ENCODE measurements around the gene DLGAP5.
A peak's percentile ranks its signal among the peaks of the same experiment; 100 is the strongest.

DLGAP5 gene

DNA sequence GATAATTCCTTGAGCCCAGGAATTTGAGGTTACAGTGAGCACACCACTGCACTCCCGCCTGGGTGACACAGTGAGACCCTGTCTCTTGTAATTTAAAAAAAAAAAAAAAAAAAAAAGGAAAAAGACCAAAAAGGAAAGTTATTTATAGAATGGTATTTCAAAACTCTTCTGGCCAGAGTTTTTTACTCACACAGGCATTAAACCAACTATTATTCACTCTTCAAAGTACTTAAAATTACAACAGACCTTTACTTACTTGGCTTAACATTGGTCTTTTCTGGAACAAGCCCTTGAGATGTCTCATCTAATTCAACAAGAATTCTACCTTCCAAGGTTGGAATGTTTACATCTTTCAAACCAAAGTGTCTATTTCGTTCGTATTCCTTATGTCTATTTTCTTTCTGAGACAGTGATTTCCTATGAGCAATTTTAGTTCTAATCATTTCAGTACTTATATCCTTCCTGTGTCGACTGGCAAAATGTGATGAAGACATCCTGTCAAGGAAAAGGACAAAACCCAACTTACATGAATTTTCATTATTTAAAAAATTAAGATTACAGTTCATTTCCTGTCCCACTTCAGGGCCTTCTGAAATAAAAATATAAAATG is 2.6 kb downstream of the DLGAP5 start:
- DNase-seq (ENCODE audit: low spot score), result no peak

DNA sequence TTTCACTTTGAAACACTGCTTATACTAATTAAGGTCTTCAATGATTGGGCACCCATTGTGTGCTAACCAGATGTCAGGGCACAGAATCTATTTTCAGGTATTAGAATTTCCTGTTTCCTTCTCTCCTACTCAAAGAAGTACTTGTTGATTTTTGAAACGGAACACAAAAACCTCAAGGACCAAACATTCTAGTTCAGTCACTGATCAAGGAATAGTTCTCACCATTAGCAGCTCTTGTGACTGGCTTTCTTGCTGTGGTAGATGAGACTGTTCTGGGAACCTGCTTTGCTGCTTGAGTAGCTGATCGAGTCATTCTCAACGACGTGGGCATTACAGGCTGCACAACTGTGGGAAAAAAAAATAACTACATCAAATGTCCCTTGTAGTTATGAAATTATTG is 11.0 kb downstream of the DLGAP5 start:
- DNase-seq (ENCODE audit: low spot score), result no peak

DNA sequence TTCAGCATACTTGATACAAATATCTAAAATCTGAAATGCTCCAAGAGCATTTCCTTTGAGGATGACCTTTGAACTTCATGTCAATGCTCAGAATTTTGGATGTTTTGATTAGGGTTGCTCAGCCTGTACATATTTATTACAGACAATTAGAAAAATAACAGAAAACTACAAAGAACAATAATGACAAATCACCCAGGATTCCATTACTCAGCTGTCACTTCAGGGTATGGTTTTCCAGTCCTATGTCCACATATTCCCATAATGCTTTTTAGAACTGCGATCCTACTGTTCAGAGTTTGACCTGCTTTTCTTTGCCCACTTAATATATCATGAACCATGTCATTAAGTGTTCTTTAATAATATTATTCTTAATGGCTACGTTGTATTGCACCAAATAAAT is 11.4 kb downstream of the DLGAP5 start:
- DNase-seq (ENCODE audit: low spot score), result no peak

GRCh38 chr14:55170526-55170925 is 20.9 kb downstream of the DLGAP5 start:
- no peak for DNase-seq (ENCODE audit: low spot score)

GRCh38 chr14:55160989-55161388 is 30.4 kb downstream of the DLGAP5 start:
- peak; percentile 60 for DNase-seq (ENCODE audit: low spot score)

- DNase-seq (ENCODE audit: low spot score), result no peak
These were observed 33.0 kb downstream of the DLGAP5 start for GRCh38 chr14:55158412-55158811.

- DNase-seq (ENCODE audit: low spot score), result no peak
These were observed 34.3 kb downstream of the DLGAP5 start for GRCh38 chr14:55157080-55157479.

DNA sequence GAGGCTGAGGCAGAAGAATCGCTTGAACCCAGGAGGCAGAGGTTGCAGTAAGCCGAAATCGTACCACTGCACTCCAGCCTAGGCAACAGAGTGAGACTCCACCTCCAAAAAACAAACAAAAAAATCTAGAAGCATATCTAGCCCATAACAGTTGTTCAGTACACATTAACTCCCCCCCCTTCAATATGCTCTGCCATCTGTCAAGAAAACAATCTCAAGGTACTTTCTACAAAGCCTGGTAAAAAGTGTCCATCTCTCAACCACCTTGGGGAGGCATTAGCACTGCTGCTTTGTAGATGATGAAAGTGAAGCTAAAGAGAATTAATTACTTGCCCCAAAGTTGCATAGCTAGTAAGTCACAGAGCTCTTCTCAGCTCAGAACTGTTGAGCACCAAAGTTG is 37.4 kb downstream of the DLGAP5 start:
- DNase-seq (ENCODE audit: low spot score), result no peak

DNA sequence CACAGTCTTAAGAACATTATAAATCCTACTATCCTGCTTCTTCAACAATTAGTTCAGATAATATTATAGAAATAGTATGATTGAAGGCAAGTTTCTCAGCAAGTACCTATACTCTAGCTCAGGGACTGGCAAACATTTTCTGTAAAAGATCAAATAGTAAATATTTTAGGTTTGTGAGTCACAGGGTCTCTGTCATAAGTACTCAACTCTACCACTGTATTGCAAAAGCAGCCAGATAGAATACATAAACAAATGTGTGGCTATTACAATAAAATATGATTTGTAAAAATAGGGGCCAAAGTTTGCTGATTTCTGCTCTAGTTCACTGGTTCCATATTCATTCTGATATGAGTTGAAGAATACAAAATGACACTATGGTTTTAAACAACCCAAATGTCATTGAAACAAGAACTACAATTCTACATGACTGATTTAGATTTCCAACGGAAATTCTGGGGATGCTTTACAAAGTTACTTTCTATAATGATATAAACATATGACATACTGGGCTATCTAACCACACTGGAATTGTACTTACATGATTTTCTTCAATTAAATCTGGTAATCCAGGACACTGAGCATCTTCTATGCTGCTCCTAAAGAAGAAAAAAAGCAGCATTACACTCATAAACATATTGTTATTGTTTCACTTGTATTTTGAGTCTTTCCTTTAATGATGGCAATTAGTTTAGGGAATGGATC is 39.2 kb downstream of the DLGAP5 start:
- no peak for DNase-seq (ENCODE audit: low spot score)

GRCh38 chr14:55151601-55152000 is 39.8 kb downstream of the DLGAP5 start:
- no peak for DNase-seq (ENCODE audit: low spot score)

- no peak for DNase-seq (ENCODE audit: low spot score)
These were observed 45.0 kb downstream of the DLGAP5 start for GRCh38 chr14:55146425-55146824.

DNA sequence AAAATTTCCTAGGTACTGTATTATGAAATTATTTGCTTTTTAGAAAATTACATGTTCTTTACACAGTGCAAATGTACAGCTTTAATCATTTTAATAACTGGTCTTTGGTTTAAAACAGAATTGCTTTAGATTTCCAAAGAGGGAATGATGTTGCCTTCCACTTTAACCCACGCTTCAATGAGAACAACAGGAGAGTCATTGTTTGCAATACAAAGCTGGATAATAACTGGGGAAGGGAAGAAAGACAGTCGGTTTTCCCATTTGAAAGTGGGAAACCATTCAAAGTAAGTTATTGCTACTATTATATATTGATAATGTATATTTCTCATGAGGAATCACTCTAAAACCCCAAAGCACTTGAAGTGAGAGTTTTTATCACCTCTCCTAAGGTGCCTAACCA is 48.9 kb downstream of the DLGAP5 start:
- no peak for DNase-seq (ENCODE audit: low spot score)

GRCh38 chr14:55141825-55142224 is 49.6 kb downstream of the DLGAP5 start:
- no peak for DNase-seq (ENCODE audit: low spot score)

- DNase-seq (ENCODE audit: low spot score), result no peak
These were observed 51.5 kb downstream of the DLGAP5 start for GRCh38 chr14:55139696-55140509.

GRCh38 chr14:55139141-55139540 is 52.2 kb downstream of the DLGAP5 start:
- DNase-seq (ENCODE audit: low spot score), result no peak

- DNase-seq (ENCODE audit: low spot score), result no peak
These were observed 53.3 kb downstream of the DLGAP5 start for GRCh38 chr14:55138091-55138490.

GRCh38 chr14:55136885-55137786 is 54.2 kb downstream of the DLGAP5 start:
- no peak for DNase-seq (ENCODE audit: low spot score)

DNA sequence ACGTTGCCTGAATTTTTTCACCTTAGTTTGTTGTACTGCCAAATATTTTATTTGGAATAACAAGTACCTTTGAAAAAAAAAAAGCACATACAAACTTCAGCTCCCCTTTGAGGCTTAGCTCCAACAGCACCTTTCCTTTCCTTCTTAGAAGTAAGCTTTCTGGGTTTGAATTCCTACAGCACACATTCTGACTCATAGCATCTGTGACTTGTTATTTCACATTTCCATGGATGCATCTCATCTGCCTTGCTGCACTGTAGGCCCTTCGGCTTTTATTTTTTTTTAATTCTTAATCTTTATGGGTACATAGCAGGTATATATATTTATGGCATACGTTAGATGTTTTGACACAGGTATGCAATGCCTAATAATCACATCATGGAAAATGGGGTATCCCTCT is 55.1 kb downstream of the DLGAP5 start:
- no peak for DNase-seq (ENCODE audit: low spot score)

- DNase-seq (ENCODE audit: low spot score), result no peak
These were observed 58.0 kb downstream of the DLGAP5 start for GRCh38 chr14:55133416-55133815.

GRCh38 chr14:55131370-55132137 is 59.8 kb downstream of the DLGAP5 start:
- DNase-seq (ENCODE audit: low spot score), result no peak

GRCh38 chr14:55130196-55130550 is 61.2 kb downstream of the DLGAP5 start:
- DNase-seq (ENCODE audit: low spot score), result no peak
